CD4-positive, alpha-beta T cell treated with Interleukin-4 for 4 hours (primary cell): Measurements from ENCODE around the gene WAC.
"Not testable (repeated sequence)": the region's sequence is repeated elsewhere in the genome, so short reads cannot be mapped to it uniquely, and the experiment has no call there.

Experiments
- DNase-seq: peaks from one replicate; pipeline ENCODE4 v3.0.0-alpha.2; 2020

The WAC gene, protein sequence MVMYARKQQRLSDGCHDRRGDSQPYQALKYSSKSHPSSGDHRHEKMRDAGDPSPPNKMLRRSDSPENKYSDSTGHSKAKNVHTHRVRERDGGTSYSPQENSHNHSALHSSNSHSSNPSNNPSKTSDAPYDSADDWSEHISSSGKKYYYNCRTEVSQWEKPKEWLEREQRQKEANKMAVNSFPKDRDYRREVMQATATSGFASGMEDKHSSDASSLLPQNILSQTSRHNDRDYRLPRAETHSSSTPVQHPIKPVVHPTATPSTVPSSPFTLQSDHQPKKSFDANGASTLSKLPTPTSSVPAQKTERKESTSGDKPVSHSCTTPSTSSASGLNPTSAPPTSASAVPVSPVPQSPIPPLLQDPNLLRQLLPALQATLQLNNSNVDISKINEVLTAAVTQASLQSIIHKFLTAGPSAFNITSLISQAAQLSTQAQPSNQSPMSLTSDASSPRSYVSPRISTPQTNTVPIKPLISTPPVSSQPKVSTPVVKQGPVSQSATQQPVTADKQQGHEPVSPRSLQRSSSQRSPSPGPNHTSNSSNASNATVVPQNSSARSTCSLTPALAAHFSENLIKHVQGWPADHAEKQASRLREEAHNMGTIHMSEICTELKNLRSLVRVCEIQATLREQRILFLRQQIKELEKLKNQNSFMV

DNA sequence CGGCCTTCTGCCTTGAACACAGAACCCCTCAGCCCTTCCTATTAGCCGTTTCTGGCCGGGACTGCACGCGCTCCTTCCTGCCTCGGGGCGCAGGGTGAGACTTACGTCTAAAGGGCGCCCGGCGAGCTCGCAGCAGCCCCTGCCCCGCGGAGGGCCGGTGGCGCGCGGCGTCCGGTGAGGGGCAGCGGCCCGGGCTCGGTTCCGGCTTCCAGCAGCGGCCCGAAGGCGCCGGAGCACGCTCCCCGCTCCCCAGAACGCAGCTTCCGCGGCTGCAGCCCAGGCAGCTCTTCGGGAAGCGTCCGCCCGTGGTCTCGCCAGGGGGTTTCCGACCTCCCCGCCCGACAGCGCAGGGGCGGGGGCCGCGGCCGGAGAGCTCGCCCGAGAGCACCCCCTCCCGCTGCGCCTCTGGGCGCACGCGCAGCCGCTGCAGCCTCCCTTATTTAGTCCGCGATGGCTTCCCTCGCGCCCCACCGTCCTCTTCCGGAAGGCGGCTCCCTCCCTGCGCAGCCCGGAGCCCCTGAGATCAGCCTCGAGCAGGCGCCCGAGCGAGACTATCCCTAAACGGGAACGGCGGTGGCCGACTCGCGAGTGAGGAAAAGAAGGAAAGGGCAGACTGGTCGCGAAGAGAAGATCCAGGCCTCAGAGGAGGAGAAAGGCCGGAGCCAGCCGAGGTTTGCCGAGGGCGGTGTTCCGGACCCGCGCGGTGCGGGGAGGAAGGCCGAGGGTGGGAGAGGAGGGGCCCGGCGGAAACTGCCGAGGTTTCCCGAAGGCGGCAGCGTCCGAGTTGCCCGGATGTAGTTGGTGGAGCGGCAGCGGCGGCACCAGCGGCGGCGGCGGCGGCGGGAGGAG lies at the start of gene WAC:
Gene WAC (plus strand): TSS at position 782 of the 849 bp plus-strand sequence. CDS start 462 bp downstream, outside the sequence.
- DNase-seq, result peak; percentile 95

DNA sequence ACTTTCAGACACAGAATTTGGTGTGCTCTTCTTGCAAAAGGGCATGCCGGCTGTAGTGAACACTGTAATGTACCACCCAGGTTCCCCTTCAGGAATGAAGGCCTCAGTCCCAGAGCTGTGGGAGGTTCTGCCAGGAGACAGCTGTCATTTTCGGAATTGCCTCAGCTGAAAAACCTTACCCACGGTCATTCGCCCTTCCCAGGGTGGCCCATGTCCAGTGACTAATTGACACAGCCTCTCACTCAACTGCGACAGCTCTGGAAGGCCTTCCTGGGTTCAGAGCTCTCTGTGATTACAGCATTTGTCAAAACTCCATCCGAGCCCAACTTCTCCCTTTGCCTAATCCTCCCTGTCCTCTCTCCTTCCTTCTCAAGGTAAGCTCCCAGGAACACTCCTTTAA lies 43.7 kb upstream of the WAC start:
- DNase-seq, result no peak

DNA sequence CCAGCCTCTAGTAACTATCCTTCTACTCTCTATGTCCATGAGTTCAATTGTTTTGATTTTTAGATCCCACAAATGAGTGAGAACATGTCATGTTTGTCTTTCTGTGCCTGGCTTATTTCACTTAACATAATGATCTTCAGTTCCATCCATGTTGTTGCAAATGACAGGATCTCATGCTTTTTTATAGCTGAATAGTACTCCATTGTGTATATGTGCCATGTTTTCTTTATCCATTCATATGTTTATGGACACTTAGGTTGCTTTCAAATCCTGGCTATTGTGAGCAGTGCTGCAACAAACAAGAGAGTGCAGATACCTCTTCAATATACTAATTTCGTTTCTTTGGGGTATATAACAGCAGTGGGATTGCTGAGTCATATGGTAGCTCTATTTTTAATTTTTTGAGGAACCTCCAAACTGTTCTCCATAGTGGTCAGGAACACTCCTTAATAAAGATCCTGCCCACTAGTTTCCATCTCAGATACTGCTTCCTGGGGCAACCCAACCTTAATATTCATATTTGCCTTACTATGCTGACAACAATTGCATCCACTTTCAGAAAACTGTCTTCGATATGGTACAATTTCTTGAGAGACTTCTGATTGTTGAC lies 42.6 kb upstream of the WAC start:
- not testable (repeated sequence) for DNase-seq

DNA sequence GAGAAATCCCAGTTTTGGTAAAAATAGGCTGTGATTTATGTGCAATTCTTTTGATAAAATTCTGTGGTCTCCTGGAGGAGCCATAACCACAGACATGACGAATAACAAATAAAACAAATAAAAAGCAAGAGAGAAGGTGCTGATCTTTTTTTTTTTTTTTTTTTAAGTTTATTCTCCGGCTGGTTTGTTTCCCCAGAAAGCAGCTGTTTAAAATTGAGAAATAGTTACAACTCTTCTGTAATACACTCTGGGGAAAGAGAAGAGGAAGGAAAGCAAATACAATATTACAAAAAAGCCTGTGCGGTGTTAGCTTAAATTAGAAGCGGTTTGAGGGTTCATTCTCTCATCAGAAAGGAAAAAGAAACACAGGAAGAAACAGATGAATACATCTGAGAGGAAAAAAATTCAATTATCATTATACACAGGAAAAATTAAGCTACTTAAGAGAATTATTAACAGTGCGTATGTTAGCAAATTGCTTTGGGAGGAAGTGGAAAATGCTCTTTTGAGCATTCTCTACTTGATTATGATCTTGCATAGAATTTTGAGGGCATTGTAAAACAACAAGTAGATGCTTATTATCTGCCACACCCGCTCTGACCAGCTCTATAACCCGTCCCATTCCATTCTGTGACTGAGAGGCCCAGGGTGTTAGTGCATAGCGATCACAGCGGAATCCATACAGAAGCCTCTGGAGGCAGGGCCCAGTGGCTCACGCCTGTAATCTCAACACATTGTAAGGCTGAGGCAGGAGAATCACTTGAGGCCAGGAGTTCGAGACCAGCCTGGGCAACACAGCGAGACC lies 40.6 kb upstream of the WAC start:
- no peak for DNase-seq

DNA sequence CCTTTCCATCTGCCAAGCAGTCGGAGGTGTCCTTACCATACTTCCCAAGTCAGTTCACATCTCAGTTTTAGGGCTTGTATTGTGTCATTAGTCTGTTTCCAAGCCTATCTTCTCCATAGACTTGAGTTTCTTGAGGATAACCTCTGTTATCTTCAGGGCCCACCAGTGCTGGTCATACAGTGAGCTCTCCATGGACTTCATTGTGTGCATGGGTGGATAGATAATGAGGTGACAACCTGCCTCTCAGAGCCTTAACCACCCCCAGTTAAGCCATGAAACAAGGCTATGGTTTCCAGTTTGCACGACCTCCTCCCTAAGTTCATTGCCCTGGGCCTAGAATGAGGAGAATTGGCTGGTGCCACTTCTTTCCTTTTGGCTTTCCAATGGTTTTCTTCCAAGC lies 38.5 kb upstream of the WAC start:
- no peak for DNase-seq

DNA sequence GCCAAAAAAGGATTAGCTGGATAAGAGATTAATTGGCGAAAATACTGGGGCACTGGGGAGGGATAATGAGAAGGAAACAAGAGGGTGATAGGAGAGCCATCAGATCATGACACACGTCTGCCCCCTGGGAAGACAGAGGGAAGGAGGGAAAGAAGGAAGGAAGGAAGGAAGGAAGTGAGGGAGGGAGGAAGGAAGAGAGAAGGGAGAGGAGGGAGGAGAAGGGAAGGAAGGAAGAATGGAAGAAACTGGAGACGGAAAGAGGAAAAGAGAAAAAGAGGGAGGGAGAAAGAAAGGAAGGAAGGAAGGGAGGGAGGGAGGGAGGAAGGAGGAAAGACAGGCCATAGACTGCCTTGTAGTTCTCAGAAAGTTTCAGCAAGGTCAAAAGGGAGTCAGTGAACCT lies 37.8 kb upstream of the WAC start:
- DNase-seq, result no peak

DNA sequence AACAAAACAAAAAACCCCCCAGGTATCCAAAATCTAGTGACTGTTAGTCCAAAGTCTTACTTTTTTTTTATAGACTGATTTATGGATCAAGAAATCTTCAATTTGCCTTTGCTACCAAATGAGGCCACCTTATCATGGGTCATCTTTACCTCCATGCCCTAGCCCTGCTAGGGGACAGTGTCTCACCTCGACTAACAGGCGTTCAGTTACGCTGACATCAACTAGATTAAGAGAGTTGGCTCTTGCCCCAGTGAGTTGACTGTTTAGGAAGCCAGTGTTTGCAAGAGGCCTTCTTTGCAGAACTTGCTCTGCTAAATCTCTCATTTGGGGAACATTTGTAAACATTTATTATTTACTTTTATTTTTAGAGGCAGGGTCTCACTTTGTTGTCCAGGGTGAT lies 36.9 kb upstream of the WAC start:
- no peak for DNase-seq

DNA sequence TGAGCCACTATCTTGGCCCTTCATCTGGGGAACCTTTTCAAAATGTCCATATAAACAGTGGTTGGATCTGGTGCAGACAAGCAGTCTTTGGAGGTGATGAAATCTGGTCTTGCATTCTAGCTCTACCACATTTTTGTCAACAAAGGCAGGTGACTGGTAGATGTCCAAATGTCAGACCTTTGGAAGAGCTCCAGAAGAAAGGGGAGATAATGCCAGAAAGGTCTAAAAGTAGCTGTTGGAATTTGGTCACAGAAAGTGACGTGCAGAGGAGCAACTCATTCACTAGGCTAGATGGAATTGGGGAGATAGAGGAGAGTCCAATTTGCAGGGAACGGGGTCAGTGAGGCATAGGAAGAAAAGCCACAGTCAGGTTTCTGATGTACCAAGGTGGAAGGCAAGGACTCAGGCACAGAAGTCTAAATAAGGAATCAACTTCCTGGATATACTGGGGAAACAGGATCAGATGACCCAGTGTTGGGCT lies 36.4 kb upstream of the WAC start:
- no peak for DNase-seq

DNA sequence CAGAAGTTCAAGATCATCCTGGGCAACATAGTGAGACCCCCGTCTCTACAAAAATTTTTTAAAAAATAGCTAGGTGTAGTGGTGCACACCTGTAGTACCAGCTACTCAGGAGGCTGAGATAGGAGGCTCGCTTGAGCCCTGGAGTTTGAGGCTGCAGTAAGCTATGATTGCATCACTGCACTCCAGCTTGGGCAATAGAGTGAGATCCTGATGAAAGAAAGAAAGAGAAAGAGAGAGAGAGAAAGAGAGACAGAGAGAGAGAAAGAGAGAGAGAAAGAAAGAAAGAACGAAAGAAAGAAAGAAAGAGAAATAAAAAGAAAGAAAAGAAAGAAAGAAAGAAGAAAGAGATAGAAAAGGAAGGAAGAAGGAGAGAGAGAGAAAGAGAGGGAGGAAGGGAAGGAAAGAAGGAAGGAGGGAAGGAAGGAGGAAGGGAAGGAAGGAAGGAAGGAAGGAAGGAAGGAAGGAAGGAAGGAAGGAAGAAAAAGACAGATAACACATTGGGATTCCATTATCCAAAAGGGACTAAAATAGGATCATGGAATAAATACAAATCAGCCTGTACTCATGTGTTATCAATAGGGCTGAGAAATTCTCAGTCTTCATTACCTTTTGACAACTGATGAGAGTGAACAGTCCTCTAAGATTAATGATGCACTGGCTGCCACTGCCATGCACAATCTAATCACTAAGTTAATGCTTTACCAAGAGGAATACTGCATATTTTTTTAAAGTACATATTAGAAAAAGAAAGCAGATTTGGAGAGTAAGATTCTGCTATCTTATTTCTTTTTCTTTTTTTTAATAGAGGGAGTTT lies 35.4 kb upstream of the WAC start:
- DNase-seq, result no peak

DNA sequence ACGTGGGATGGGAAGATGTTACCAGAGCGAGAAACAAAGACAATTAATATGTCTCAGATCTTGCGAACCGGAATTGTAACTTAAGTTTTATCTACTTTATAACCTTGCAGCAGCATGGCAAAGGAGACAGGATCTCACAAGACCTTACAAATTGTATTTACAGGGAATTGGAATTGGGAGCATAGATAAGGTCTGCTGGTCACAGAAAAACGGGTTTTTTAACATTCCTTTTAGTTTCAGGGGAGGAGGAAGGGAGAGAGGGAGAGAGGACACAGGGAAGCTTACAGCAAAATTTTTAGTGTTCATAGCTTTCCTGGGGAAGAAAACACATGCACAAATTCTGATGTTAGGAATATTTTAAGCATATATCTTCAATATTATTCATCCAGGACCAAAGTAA lies 32.7 kb upstream of the WAC start:
- DNase-seq, result not testable (repeated sequence)

DNA sequence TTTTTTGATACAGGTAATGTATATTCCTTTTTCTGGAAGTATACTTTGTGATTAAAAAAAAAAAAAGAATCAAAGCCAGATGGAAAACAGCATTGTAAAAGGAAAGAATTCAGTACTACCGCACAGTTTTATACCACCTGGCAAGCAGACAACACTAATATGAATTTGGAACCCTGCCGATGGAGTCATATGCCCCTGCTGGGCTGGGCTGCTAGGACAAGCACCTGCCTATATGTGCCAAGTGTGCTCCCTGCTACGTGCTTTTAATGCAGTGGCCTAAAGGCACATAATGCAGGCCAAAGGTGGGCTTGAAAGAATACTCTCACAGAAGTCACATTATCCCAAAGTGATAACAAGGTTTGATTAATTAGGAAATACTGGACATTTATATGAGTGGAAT lies 29.8 kb upstream of the WAC start:
- no peak for DNase-seq

DNA sequence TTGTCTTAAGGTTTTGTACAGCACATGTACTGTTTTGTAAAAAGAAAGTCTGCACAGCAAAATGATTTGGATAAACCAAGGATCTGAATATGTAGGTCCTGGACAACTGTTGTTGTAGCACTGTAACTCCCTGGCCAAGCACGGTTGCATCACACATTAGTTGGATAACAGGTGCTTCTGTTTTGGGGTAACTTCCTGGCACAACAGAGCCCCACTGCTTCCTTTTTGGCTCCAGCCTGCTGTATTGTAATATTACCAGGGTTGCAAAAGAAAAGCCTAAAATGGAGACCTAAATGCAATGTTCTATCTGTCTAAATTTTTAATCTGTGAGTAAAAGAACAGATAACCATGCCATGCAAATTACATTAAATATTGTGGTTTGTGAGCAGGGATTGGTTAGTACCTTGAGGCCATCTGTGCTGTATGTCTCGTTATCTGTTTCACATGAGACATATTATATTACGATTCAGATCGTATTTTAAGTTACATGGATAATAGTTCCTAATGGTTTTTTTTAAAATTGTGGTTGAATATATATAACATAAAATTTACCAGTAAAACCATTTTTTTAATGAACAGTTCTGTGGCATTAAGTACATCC lies 27.5 kb upstream of the WAC start:
- DNase-seq, result no peak

DNA sequence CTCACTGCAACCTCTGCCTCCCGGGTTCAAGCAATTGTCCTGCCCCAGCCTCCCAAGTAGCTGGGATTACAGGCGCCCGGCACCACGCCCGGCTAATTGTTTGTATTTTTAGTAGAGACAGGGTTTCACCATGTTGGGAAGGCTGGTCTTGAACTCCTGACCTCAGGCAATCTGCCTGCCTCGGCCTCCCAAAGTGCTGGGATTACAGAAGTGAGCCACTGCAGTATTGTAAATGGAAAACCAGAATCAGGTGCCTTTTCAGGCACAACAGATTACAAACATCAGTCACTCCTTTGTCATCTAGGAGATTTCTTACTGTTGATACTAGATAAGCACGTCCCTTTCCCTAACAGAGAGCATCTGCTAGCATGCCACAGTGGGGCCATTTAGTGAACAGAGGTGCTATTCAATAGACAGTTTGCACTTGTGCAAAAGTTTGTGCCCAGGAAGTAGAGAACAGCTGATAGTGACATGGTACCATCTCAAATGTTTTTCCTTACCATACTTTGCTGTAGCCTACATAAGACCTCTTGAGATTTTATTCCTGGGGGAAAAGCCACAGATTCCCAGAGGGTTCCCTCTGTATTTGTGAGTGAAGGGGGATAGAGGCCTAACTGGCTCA lies 24.5 kb upstream of the WAC start:
- DNase-seq, result no peak

DNA sequence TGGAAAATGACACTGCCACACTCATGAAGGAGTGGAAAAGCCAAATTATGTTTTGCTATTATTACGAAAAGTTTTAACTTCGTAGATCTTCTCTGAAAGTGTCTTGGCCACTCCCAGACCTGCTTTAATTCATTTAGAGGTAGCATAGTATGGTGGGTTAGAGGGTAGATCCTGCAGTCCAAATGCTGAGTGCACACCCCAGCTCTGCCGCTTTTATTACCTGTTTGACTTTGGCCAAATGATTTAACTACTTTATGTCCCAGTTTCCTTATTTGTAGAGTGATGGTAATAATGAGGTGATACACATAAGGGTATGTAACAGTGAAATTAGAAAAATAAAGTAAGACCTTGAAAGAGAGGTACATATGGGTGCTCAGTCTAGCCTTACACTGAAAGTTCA lies 23.6 kb upstream of the WAC start:
- no peak for DNase-seq

DNA sequence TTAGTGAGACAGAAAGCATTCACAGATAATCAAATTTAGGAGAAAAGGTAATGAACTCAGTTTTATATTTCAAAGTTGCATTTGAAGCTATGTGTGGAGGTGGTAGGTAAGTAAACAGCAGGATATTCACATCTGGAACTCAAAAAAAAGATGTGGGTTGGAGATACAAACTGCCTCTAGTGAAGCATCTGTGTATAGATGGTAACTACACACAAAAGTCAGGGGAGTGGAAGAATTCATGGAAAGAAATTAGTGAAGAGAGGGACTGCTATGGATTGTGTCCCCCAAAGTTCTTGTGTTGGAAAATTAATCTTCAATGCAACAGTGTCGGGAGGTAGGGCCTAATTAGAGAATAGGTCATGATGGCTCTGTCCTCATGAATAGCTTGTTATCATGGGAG lies 18.3 kb upstream of the WAC start:
- no peak for DNase-seq

DNA sequence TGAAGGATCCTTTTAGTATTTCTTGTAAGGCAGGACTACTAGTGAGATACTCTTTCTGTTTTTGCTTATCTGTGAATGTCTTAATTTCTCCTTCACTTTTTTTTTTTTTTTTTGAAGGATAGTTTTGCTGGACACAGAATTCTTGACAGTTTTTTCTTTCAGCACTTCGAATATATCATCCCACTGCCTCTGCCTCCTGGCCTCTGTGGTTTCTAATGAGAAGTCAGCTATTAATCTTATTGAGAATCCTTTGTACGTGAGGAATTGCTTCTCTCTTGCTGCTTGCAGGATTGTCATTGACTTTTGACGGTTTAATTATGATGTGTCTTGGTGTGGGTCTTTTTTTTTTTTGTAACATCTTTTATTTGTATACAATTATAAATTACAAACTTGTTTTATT lies 12.6 kb upstream of the WAC start:
- DNase-seq, result no peak

DNA sequence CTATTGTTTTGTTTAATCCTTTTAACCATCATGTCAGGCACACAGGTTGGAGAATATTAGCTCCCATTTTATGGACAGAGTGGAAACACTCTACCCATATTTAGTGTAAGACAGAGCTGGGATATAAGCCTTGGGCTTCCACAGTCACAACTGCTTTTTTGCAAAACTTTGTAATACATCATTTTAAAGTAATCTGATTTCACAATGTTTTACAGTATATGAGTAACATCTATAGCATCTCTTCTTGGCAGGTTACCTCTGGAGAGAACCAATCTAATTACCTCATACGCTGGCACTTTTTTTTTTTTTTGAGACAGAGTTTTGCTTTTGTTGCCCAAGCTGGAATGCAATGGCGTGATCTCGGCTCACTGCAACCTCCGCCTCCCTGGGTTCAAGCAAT lies 12.1 kb upstream of the WAC start:
- DNase-seq, result not testable (repeated sequence)

DNA sequence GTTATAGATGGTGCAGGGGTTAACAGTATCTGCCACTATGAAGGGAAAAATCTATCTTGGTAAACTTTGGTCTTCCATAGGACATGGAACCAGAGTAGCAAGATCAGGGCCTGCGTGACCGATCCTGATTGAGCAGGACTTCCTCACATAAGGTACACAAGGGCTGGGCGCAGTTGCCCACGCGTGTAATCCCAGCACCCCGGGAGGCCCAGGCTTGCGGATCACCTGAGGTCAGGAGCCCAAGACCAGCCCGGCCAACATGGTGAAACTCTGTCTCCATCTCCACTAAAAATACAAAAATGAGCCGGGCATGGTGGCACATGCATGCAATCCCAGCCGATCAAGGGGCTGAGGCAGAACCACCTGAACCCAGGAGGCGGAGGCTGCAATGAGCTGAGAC lies 11.0 kb upstream of the WAC start:
- not testable (repeated sequence) for DNase-seq

DNA sequence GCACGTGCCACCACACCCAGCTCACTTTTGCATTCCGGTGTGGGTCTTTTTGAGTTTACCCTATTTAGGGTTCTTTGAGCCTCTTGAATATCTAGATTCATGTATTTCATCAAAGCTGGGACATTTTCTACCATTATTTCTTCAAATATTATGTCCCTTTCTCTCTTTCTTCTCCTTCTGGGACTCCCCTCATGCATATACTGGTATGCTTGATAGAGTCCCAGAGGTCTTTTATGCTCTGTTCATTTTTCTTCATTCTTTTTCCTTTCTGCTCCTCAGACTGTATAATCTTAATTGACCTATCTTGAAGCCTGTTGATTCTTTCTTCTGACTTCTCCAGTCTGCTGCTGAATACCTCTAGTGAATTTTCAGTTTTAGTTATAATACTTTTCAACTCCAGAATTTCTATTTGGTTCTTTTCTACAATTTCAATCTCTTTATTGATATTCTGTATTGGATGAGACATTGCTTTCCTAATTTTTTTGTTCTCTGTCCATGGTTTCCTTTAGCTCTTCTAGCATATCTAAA lies 9.1 kb upstream of the WAC start:
- no peak for DNase-seq

DNA sequence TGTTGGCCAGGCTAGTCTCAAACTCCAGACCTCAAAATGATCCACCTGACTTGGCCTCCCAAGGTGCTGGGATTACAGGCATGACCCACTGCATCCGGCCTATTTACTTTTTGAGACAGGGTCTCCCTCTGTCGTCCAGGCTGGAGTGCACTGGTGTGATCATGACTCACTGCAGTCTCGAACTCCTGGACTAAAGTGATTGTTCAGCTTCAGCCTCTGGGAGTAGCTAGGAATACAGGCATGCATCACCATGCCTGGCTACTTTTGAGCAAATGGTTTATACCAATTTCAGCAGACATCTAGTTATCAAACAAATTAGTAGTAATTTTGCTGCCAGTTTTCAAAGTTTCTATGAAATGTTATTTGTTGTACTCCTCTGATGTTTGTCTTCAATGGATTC lies 2.2 kb upstream of the WAC start:
- DNase-seq, result no peak
